HG02623 (cell line): ENCODE results near the gene ZSWIM3.

Source experiments
- ATAC-seq: cut with Tn5 transposase; IDR thresholded peaks from one replicate; pipeline ENCODE4 v1.9.1; 2021; ENCODE audit warnings: moderate library complexity; ENCODE audit not compliant: unreplicated experiment

The ZSWIM3 gene

DNA sequence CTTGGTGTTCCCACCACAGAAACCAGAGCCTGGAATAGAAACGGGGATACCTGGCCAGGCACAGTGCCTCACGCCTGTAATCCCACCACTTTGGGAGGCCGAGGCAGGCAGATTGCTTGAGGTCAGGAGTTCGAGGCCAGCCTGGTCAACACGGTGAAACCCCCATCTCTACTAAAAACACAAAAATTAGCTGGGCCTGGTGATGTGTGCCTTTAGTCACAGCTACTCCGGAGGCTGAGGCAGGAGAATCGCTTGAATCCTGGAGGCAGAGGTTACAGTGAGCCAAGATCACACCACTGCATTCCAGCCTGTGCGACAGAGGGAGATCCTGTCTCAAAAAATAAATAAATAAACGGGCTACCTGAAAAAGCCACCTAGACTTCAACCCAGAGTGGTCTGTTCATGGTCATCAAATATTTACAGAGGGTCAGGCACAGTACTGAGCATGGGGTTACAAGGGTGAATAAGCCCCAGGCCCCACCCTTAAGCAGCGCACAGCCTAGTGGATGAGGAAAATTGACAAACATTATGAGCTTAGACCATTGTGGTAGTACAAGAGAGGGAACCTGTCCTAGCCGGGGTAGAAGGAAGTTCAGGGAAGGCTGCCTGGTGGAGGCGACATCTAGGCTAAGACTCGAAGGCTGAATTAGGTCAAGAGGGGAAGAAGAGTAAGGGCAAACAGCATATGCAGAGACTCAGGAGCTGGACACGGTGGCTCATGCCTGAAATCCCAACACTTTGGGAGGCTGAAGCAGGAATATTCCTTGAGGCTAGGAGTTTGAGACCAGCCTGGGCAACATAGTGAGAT lies 69.9 kb downstream of the ZSWIM3 start:
- ATAC-seq = no peak
